ENCODE measurements around the gene DAZL. TPM values are rescaled to one million over a fixed set of nuclear protein-coding genes. Genes with fewer than 3 reads are reported as not detected.

DAZL gene
- total RNA-seq, 1 experiment from 2014 or later: not detected

Other genes starting within 250 kb of the DAZL start
- 2.1 and 4.5 TPM in 2 replicates for gene RFTN1, start 91.7 kb downstream of the DAZL start, total RNA-seq (2022)